ENCODE measurements around the gene WSCD2. TPM values are rescaled to one million over a fixed set of nuclear protein-coding genes. Genes with fewer than 3 reads are reported as not detected.

WSCD2 gene
- under 1 TPM; 0.25 to 0.85 (median 0.34) TPM for polyA plus RNA-seq (ENCODE audit: insufficient read depth in 1 of 5, insufficient read length in 5 of 5, low replicate concordance in 1 of 5)
- long read RNA-seq, donor 1: 0 reads
- long read RNA-seq, donor 2: 0 reads
- long read RNA-seq, donor 3: 0 reads
- long read RNA-seq, donor 4: 0 reads
- long read RNA-seq, donor 5: 0 reads
- long read RNA-seq, donor 6: 0 reads
- long read RNA-seq, donor 7: 0 reads
- long read RNA-seq, donor 8: 0 reads

DNA sequence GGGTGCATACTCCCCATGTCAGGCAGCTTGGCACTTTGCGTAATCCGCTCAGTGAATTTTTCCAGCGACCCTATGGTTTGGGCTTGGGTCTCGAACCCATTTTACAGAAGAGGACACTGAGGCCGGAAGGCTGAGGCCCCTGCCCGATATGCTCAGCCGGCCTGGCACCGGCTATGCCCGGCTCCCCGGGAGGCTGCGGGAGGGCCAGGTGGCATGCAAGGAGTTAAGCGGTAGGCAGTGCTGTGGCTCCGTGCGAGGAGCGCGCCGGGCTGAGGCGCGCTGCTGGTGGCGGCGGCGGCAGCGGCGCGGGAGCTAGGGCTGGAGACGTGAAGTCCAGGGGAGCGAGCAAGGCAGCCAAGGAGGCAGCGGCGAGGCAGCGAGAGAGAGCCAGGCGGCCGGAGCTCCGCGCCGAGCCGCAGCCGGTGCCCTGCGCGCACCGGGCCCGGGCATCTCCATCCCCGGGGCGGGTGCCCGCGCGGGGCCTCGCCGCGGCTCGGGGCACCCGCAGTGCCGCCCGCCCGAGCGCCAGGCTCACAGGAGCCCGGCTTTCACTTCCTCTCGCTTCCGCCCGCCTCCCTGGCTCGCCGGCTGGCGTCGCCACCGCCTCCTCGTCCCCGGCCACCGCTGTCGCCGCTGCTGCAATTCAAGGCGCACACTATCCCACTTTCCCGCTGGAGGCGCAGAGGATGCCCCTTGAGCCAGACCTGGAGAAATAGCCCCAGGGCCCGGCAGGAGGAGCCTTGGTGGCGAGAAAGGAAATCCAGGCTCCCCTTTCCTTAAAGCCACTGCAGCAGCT is at the start of gene WSCD2:
Gene WSCD2 (plus strand): TSS at position 272 of the 796 bp plus-strand sequence. CDS start 66,545 bp downstream, outside the sequence.
- DNase-seq: peak; percentile 33 to 37

DNA sequence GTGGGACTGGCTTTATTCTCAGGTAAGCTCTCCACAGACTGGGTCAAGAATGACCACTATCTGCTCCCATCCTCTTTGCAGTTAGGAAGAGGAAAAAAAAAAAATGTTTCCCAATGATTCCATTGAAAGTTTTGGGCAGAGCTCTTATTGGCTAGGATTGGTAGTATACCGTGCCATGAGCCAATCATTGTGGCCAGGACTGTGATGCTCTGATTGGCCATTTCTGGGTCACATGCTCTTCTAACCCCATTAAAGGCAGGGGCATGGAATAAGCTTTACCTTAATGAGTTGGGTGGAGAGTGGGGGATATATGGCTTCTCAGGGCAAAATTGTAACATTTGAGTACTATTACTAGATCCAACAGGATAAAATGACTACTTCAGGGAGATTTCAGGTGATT is 49.4 kb upstream of the WSCD2 start:
- no peak for DNase-seq

DNA sequence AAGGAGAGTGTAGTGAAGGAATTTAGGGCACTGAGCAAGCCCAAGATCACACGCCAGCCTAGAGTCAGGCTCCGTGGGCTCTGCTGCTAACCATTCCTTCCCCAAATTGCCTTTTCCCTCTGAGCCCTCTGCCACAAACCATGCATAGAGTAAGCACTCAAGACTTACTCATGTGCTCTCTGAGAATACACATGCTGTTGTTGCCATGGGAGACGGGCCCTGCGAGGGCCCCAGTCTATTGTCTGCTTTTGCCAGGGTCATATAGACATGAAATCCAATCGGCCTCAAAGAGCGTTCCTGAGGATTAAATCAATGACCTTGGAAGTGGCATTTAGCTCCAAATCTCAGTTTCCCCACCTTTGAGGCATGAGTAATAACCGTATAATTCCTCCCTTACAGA is 48.7 kb upstream of the WSCD2 start:
- no peak for DNase-seq

DNA sequence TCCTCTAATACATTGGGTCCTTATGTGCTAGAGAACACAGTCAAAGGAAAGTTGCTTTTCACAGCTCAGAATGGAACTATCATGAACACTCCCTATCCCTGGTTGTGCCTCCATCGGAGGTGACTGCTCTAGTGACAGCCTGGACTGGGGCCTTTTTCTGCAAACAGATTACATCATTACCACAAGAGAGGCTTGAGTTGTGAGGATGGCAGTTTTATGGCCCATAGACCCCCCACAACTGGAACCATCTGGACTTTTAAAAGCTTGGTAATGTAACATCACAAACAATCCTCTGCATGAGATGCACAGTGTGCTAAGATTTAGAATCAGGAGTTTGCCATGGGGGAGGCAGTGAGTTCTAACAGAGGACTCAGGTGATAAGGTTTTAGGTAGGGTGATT is 46.6 kb upstream of the WSCD2 start:
- DNase-seq: no peak

DNA sequence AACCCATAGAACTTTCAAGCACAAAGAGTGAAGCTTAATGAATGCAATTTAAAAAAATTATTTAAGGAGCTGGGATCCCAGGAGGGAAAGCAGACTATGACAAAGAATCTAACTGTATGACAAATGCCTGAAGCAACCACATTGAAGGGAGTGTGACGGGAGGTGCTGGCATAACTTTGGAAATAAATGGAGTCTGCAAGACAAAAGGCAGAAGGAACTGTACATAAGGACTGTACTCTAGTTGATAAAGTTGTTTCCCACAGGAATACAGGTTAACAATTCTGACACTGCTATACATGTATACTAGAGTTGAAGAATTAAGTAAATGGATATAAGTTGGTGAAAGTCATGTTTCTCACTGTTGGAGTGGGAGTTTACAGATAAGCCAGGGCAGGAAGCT is 41.2 kb upstream of the WSCD2 start:
- no peak for DNase-seq

DNA sequence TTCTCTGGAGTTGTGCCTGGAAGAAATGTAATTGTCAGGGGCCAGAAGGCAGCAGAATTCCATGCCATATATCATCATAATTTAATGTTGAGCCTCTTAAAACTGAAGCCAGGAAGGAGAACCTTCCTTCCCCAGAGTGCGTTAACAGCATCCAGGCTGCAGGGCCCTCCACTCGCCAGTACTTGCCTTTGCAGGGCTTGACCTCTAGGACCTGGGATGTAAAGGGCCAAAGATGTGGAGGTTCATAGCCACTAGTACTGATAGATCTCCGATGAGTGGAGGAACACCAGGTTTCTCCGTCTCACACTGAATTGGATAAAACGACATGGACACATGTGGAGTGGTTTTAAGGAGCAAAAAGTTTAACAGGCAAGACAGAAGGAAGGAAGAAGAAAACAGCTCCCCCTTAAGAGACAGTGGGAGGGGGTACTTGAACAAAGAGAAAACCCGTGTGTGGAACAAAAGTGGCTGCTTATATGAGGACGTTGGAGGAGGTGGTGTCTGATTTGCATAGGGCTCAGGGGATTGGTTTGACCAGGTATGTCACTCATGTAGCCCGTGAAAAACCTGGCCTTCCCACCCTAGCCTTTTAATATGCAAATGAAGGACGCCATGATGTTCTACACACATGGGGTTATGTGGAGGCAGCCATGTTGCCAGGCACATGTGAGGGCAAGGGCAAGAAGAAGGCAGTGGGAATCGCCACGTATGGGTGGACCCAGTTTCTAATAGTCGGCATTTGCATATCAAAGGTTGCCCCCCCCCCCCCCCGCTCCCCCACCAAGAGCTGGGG is 38.8 kb upstream of the WSCD2 start:
- DNase-seq: no peak

DNA sequence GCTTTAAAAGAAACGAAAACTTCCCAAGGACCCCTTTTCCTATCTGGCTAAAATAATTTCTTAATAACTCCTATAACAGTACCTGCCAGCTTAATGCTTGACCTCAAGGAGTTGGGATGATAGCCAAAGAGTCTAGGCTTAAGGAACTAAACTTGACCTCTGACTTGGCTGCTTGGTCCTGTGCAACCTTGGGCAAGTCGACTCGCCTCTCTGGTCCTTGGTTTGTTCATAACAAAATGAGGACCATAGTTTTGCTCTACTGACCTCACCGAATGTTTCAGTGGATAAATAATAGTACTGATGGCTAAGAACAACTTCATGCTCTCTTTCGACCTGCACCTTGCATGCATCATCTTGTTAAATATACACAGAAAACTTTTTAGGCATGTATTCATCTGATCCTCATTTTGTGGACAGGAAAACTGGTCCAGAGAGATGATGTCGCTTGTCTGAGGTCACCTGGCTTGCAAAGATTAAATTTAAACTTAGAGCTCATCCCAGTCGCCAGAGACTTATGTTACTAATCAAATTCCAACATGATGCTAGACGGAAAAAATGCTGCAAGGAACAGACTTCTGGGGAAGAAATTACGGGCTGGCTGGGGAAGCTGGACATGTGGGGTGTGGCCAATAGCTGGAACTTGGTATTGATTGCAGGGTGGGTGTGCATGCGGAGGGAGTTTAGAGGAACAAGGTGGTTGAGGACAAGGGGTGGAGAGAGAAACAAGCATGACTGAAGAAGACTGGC is 38.0 kb upstream of the WSCD2 start:
- no peak for DNase-seq

DNA sequence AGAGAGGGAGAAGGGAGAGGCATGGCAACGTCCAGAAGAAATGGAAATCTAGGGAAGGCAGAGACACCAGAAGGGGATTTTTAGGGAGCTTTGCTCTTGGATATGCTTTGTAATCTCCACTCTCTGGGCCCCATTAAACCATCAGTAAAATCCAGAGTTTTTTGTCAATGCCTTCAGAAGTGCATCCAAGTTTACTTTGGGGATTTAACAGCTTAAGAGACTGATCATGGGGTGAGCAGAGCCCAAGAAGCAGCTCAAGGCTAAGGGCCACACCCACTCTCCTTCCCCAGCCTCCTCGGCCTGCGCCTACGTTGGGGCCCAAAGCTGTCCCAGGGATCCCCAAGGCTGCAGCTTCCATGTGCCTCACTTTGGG is 37.4 kb upstream of the WSCD2 start:
- DNase-seq: no peak

DNA sequence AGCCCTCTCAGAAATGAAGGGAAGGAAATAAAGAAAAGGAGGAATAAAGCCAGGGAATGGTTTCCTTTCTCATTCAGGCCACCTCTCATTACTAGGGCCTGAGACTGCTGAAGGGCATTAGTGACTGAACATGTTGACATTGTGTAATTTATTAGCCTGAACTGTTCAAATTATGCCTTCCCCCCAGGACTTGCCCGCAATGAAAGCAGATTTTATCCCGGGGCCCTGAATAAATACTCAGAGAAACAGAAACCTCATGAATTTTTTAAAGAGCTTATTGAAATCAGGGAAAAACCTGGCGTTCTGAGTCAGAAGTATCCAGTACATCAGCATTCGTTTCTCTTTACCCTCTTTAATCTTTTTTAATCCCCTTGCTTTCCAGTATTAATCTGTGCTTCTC is 35.9 kb upstream of the WSCD2 start:
- no peak for DNase-seq

DNA sequence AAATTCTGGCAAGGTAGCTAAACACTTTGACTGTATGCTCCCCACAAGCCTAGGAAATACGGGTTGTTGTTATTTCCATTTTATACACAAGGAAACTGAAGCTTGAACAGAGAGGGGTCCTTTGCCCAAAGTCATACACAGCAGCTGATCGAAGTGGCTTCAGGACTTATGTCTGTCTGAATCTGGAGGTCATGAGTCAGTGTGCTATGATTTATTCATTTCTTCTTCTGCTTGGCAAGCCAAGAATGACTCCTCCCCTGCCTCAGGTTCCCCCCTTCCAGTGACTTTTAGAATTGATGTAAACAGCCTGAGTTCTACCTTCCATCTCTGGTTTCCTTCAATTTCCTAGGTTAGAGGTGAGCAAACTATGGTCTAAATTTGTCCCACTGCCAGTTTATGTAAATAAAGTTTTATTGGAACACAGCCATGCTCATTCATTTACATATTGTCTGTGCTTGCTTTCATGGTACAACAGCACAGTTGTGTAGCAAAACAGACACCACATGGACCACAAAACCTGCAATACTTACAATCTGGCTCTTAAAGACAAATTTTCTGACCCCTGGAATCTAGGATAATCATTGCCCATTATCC is 34.9 kb upstream of the WSCD2 start:
- DNase-seq: no peak

DNA sequence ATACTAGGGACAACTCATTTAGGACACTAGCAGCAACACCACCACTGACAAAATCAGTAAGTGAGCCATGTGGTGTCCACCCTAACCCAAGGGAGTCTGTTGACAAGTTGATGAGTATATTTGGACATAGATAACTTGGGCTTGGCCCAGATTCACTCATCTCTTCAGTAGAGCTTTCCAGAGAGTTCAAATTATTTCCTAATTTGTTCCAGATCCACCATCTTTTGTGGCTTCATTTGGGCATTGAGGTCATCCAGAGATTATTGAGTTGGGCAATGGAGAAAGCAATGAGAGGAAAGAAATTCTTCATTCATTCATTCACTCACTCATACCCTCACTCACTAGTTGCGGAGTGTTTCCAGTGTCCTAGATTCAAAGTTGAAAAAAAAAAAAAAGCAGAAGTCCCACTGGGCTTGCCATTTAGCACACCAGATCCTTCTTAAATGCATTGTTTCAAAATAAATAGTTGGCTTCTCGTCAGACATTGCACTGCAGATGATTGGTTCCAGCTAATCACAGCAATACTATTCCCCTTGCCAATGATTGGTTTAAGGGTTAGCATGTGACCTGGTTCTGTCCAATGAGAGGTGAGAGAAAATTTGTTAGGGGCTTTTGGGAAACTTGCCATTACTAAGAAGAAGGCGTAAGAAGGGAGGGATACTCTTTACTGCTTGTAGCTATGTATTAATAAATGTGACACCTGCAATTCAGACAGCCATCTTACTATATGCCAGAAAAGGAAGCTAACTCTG is 31.8 kb upstream of the WSCD2 start:
- no peak for DNase-seq

DNA sequence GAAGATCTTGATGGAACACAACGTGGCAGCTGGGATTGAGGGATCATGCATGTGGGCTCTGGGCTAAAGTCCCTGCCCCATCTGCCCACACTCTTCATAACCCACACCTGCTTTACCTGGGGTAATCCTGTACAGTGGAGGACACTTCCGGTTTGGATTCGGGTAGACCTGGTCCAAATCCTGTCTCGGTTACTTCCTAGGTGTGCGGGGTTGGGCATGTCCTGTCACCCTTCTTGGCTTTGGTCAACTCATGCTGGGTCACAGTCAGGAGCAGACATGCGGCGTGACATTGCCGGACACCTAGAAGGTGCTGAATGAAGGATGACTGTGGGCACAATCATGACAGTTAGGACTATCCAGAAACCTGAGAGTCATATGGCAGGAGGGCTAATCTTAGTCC is 30.7 kb upstream of the WSCD2 start:
- no peak for DNase-seq

DNA sequence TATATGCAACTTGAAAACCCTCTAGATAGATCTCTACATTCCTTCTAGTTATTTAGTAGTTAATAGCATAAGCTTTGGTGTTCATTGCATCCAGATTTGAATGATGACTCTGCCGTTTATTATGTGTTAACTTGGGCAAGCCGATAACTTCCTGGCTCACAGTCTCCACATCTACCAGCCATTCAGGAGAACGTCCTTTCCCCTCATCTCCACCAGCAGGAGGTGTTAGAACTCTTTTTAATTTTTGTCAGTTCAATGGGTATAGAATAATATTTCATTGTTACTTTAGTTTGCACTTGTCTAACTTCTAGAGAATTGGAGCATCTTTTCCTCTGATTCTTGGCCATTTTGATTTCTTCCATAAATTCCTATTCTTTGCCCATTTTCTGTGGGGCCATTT is 30.0 kb upstream of the WSCD2 start:
- DNase-seq: no peak

DNA sequence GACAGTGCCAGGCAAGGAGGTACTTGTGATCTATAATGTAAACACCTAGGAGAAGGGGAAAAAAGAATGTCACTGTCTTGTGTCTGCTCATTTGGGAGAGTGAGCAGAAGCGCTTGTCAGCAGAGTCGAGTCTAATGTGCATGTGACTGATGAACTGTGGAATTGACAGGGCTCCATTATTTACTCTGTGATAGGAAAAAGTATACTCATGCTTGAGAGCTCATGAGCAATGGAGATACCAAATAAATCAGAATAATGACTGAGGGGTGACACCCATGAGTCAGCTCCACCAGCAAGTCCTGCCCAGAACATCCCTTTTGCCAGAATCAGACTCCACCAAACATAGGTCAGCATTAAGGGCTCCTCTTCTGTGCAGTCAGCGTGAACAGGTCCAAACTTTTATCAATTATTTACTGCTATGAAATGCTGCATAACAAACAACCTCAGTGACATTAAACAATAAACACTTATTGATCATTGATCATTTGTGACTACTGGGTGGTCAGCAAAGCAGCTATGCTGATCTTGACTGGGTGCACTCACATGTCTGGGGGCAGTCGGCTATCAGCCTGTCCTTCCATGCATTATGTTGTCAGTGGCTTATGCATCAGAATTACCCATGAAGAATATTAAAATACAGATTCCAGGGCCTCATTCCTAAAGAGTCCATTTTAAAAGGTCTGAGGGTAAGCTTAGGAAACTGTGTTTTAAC is 29.2 kb upstream of the WSCD2 start:
- no peak for DNase-seq

DNA sequence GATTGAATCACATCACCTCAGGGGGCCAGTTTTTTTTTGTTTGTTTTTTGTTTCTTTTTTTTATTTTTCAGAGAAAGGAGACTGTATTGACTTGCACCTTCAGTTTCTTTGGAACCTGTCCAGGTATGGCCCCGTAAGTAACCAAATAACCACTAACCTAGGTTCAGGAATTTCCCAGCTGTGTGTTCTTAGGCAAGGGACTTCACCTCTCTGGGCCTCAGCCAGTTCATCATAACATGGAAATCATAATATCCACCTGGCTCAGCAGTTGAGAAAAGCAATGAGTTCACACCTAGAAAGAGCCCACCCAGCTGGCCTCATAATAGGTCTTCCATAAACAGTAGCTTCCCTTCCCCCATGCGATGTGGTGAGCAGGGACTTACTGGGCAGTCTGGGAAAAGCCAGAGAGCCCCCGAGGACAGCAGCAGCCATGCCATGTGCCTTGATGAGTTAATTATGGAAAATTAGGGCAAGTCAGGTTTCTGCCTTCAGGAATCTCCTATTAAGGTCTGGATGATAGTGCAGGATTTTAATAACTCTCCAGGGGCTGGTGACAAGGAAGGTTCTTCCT is 27.4 kb upstream of the WSCD2 start:
- DNase-seq: no peak

DNA sequence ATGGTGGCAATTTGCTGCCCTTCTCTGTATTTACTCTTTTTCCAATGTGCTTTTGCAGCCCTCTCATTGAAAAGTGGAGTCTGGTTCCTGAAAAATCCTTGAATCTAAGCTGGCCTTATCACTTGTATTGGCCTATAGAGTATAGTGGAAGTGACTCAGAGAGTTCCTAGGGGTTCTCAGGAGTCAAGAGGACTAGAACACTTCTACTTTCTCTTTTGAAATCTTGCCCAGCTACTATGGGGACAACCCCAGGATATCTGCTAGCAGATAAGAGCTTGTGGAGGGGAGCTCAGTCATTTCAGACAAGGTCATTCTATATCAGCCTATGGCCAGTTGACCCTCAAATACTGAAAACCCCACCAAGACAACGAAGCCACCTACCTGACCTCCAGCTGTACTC is 26.7 kb upstream of the WSCD2 start:
- no peak for DNase-seq

DNA sequence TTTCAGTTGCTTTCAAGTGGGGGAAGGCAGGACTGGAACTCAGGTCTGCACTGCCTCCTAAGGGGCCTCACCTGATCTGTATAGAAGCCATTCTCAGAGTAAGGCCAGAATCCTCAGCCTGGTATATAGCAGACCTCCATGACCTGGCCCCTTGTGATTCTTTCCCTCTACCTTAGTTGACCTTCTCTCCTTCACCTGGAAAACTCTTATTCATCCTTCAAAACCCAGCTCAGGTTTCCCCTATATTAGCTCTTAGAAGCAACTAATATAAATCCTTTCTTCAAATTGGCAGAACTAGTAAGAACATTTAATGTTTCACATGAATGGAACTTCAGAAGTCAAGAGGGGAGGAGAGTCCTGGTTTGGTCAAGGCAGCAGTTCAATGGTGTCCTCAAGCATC is 26.0 kb upstream of the WSCD2 start:
- DNase-seq: no peak

DNA sequence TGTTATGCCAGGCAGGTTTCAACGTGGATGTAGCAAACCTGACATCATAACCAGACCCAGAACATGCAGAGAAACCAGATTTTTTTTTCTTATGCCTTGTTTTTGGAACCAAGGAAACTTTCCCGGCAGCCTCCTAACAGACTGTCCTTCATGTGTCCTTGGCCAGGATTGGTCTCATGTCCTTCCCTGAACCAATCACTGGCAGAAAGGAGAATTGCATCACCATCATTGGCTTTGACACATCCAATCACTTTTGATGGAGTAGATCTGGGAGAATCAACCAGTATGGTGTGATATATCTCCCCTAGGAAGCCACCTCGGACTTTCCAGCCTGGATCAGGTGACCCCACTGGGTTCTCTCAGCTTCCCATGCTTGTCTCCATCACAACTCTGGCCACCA is 25.6 kb upstream of the WSCD2 start:
- DNase-seq: no peak

DNA sequence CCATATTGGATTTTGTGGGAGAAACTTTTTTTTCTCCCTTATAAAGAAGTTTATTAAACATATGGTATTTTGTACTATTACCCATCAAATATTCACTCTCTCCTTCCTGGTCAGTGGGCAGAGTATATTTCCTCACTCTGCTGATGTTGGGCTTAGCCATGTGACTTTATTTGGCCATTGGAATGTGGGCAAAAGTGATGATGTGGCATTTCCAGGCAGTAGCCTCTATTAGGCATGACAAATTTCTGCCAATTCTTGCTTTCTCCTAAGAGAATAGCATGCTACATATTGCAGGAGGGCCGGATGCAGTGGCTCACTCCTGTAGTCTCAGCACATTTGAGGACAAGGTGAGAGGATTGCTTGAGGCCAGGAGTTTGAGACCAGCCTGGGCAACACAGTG is 24.4 kb upstream of the WSCD2 start:
- DNase-seq: no peak

DNA sequence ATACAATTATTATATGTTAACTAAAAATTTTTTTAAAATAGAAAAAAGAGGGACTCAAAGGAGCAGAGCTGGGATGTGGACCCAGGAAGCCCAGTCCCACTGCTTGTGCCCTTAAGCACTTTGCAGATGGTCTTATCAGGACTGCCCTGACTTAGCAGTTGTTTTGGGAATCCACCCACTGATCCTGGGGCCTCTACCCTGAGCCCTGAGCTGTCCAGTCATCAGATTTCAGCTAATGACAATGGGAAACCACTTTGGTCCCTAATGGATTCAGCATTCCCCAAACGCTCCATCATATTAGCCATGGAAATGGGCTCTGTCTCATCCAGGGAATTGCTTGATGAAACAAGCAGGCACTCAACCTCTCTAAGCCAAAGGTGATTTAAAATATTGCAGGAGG is 22.5 kb upstream of the WSCD2 start:
- DNase-seq: no peak
